Germinal center (tissue), 1 donor: ENCODE data around the gene LRRC26.
A peak's percentile ranks its signal among the peaks of the same experiment; 100 is the strongest.

ENCODE experiments used
- DNase-seq: peaks from one replicate; pipeline ENCODE4 v3.0.0; 2012; ENCODE audit warnings: mixed read lengths, low spot score

LRRC26 gene

DNA sequence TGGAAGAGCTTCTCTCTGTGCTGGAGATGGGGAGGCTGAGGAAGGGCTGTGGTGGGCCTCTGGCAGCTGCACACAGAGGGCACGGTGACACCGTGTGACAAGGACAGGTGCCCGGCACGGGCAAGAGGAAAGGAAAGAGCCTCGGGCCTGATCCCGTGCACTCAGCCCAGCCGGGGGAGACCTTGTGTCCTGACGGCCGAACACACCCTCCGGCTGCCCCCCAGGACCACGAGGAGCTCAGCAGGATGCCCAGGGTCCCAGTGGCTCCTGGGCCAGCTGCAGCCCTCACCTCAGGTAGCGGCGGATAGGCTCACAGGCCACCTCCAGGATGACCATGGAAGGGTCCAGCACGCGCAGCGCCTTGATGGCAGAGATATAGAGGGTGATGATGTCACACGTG lies 13.0 kb upstream of the LRRC26 start:
- no peak for DNase-seq

DNA sequence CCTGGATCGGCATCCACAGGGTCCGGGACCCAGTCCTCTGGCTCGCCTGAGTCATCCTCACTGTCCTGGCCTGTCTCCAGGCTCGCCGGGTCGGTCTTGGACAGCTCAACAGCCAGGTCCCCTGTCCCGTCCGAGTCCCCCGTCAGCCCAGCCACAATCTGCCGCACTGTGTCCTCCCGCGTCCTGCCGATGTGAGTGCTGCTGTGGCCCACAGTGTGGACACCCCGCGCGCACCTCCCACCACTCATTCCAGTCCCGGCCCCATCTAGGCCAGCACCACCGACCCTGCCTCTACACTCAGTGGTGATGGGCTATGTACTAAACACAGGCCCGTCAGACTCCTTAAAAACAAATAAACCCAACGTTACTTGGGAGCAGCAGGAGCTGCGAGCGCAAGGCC lies 11.8 kb upstream of the LRRC26 start:
- DNase-seq, result no peak

DNA sequence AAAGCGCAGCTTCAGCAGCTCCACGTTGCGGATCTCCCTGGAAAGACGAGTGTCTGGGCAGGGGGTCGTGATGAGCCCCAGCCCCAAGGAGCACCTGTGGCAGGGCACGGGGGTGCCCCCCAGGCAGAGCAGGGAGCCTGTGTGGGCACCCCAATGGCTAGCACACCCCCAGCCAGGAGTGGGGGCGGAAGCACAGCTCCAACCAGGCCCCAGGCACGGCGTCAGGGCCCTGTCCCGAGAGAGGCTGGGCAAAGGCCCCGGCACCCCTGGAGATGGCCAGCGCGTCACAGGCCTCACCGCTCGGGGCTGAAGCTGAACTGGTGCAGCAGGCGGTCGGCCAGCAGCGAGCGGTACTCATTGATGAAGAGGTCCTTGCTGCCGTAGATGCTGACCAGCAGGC lies 10.6 kb upstream of the LRRC26 start:
- no peak for DNase-seq

DNA sequence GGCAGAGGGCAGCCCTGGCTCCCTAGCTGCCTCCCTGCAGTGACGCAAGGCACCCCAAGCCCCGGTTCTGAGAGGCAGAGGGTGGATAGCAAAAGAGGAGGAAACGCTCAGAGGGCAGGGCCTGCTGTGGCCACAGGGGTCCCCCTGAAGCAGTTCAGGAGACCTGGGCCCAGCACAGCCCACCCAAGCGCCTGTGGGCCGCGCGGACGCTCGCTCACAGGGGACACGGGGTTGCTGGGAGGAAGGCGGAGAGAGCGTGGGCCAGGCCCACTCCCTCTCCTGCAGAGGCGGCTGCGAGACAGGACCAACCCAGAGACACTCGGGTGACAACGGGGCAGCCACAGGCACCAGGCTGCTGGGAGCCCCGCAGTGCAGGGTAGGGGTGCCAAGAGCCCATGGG lies 9.9 kb upstream of the LRRC26 start:
- DNase-seq, result no peak

DNA sequence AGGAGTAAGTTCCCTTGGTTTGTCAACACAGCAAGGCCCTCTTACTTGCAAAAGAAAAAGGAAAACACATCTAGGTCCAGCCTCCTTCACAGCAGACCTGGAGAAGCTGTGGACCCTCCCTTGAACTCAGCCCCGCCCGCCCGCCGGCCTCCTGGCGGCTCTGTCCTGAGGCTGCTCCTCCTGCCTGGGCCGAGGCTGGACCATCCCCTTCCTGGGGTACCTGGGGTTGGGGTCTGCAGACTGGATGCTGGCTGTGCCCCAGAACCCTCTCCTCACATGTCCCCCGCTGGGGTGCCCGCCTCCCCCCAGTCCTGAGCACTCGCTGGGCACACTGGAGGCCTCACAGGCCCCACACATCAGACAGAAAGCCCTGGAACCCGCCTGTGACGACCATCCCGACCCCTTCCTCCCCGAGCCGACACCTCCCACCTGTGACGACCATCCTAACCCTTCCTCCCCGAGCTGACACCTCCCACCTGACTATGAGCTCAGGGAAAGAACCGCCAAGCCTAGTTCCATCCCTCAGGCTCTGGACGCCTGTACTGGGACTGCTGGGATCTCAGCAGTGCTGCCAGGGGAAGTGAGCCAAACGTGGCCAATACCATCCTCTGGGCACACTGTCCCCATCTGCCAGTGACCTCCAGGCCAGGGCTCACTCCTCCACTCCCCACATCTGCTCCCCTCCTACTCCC lies 9.2 kb upstream of the LRRC26 start:
- DNase-seq, result no peak

DNA sequence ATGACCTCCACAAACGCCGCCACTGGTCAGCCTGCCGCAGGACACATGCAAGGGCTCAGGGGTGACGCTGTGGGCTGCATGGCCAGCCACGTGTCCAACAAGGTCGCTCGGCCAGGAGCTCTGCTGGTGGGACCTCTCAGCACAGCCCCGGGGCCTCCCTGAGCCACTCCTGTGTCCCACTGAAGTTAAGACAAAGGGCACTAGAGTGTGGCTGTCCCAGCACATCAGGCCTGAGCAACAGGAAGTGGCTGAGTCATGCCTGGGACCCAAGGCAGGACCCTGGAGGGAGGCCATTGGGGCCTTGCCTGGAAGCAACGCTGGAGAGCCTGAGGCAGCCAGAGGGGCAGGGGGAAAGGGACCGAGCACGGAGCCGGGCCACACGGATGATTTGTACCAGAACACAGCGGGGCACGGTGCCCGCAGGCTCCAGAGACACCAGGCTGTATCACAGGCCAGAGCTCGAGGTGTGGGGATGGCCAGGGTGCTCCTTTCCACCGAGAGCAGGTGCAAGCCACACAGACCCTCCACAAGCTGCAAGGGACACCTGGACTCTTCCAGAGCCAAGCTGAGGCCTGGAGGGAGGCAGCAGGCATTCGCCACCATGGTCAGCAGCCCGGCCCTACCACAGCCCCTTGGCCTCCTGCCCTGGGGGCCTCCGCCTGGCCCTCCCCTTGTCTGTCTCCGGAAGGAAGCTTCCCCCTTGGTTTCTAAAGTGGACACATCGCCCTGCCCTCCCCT lies 8.5 kb upstream of the LRRC26 start:
- no peak for DNase-seq

DNA sequence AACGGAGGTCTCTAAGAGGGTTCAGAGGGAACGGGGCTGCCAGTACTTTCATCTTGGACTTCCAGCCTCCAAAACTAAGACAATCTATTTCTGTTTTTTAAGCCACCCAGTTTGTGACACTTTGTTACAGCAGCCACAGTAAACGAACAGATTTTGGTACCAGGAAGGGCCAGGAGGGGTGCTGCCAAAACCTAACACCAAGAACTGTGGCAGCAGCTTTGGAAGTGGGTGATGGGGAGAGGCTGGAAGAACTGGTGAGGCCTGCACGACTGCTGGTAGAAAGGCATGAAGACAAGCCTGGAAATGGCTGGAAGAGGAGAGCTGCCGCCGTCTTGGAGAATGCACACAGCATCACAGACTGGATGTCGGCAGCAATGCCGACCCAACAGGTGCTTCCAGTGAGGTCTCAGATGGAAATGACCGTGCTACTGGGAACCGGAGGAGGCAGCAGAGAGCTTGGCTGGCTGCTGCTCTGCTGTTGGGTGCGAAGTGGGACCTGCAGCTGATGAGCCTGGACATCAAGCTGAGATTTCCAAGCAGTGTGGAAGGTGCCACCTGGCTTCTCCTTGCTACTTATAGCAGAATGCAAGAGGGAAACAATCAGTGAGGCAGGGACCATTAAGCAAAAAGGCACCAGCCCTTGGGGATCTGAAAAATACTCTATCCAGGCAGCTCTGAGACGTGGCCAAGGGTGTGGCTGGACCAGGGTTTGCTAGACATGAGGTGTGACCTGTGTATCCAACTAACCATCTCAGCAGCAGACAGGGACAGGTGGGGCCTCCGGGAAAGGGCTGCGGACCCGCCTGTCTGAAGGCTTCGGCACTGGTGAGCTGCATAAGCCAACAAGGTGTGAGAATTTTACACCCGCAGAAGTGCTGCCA lies 6.7 kb upstream of the LRRC26 start:
- DNase-seq, result peak; percentile 56

DNA sequence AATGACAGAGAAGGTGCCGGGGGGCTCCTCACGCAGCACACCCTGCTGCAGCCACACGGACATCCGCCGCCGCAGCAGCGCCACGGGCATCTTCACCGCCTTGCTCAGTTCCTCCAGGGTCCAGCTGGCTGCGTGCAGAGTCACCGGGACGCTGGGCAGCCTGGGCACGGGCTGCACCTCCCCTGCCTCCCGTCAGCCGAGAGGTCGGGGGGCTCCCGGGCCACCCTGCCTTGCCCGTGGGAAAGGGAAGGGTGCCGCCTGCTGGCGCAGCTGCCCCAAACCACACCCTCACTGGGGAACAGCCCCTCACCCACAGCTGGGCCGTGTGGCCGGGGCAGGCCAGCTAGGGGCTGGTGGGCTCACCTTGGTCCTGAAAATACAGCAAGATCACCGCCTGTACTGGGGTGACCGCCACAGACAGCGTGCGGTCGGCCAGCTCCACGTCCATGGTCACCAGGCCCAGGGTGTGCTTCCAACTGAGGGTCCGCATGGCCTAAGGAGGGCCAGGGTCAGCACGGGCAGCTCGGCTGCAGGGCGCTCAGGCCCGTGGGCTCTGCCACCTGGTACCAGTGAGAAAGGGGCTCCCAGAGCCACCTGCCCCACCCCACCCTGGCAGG lies 5.6 kb upstream of the LRRC26 start:
- no peak for DNase-seq

DNA sequence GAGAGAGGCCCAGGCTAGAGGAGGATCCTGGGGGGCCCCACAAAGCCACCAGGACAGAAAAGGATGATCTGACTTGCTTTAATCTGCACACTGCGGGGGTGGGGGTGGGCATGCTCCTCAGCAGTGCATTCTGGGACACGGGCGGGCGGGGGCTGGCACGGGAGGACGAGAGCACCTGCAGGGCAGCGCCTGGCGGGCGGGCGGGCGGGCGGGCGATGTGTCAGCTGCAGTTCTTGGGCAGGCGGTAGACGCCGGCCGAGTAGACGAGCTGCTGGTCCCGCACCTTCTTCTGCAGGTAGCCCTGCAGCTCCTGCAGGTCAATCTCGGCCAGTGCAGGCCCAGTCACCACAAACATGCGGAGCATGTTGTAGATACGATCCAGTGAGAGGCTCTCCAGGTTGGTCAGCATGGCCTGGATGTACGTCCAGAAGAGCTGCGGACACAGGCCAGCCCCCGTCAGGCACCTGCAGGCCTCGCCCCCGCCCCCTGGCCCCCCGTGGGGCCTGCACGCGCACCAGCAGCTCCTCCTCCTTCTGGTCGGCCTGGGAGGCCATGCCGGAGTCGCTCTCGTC lies 5.0 kb upstream of the LRRC26 start:
- DNase-seq, result no peak

DNA sequence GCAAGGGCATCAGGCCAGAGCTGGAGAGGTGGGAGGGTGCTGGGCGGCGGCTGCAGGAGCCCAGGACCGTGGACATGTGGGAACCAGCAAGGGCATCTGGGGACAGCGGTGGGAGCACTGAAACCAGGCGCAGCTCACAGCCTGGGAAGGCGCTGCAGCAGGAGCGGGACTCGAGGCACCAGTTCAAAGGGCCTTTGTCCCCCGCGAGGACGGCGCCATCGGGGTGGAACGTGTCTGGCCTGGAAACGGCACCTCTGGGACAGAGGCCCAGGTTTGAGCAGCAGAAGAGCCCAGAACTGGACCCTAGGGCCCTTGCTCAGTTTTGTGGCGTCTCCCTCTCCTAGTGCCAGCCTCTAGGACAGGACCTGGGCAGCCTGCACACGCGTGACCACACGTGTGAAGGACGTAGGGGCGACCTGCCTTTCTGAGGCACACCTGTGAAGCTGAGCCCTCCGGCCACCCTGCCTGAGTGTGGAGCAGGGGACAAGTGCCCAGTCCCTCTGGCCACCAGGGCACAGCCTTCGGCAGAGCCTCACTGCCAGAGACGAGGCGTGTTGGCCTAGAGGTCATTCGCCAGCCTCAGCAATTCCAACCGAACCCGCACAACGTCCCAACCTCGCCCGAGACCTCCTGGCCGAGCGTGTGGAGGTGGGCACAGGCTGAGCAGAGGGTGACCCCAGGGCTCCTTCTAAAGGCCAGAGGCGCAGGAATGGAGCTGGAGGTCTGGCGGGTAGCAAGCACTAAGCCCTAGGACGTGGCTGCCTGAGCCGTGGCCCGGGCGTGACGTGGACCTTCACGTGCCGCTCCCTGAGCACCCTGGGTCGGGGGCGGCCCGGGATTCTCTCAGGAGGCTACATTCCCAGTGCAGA lies 4.2 kb upstream of the LRRC26 start:
- DNase-seq, result no peak

DNA sequence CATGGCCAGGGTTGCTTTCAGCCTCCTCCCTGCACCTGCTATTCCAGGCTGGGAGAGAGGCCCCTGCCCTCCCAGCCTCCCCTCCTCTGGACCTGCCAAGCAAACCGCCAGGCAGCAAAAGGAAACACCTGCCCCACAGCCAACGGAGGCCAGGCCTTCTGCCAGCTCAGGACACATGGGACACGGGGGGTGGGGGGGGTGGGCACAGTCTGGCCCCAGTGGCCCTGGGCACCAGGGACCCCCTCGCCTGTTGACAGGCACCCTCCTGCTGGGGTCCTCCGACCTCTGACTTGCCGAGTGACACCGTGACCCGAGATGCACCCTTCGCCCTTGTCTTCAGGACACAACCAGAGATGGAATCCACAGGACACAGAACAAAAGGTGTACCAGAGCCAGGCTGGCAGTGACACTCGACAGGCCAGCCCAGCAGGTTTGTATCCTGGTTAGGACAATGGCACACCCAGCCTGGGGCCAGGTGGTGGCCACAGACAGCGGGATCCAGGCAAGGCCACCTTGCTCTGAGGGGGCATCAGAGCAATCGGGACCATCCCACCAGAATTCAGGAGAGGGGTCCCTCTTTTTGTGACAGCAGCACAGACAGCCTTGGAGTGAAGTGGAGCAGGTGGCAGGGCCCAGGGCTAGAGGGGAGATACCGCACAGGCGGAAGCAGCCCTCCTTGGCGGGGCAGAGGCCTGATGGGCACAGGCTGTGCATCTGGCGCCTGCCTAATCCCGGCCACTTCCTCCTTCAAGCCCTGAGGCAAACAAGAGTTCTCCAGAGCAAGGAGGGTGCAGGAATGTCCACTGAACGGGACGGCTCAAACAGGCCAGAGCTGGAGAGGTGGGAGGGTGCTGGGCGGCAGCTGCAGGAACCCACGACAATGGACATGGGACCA lies 3.3 kb upstream of the LRRC26 start:
- DNase-seq, result no peak

DNA sequence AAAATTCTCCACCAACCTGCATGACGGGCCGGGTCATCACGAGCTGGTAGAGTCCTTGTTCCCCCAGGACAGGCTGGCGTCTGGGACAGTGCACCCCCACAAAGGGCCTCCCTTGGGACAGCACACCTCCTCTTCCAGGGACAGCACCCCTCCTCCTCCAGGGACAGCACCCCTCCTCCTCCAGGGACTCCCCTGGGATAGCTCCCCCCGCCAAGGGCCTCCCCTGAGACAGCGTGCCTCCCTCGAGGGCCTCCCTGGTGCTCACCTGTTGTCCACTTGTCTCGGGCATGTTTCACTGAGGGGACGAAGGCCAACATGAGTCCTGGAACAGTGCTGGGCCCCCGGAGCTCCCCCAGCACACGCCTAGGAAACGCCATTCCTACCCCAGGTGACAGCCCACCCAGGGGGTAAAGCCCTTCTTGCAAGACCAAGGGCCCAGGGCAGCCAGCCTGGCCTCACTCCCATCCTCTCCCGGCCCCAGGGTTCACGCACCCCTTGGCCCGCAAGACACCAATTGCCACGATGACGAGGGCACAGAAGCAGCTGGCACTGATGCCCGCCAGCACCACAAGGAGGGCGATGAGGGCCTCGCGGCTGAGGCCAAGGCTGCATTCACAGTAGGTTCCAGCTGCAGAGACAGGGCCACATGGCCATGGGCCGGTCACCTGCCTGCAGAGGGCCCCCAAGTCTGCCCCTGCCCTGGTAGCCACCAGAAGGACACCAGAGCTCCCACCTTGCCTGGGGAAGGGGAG lies 1.5 kb upstream of the LRRC26 start:
- no peak for DNase-seq

DNA sequence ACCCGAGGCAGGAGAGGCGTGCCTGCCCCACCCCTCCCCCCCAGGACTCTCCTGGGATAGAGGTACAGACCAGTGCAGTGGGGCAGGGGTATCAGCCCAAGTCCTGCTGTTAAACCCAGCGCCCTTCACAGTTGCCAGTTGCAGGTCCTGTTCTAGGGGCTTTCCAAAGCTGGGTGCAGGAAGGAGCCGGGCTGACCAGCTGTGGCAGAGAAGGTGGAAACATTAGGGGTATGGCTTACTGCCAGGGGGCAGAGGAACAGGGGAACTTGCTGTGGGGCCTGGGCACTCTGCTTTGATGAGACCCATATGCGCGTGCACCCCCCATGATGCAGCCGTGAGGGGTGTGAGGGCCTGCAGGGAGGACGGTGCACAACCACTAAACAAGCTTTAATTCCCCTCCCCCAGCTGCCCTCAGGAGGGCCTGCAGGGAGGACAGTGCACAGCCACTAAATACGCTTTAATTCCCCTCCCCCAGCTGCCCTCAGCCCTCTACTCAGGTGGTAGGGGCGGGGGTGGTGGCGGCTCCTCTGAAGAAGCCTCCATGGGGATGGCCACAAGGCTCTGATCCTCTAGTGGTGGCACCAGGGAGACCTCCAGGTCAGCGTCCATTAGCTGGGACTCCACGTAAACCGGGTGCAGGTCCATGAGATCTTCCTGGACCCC lies 766 bp upstream of the LRRC26 start:
- no peak for DNase-seq

DNA sequence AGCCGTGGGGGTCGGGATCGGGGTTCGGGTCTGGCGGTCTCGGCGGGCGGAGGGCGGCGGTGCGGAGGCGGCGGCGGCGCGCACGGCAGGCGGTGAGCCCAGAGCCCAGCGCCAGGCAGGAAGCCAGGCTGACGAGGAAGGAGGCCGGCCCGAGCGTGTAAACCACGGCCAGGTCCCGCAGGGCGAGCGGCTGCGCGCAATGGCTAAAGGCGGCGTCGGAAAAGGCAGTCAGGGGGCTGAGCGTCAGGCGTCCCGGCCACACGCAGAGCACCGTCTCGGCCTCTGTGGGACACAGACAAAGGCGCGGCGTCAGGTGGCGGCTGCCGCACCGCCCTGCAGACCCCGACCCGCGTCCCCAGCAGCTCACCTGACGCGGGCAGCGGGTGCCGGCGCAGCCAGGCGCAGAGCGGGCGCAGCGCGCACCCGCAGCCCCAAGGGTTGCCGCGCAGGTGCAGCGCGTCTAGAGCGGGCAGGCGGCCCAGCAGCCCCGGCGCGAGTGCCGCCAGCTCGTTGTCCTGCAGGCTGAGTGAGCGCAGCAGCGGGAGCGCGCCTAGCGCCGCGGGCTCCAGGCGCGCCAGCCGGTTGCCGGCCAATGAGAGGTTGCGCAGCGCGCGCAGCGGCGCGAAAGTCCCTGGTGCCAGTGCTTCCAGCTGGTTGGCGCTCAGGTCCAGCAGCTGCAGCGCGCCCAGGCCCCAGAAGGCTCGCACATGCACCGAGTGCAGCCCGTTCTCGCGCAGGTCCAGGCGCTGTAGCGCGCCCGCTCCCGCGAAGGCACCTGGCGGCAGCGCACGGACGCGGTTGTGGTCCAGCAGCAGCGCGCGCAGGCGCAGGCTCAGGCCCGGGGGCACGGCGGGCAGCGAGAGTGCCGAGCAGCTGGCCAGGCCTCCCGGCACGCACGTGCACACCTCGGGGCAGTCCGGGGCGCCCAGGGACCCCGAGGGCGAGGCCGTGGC lies 671 bp downstream of the LRRC26 start:
- DNase-seq, result peak; percentile 48

DNA sequence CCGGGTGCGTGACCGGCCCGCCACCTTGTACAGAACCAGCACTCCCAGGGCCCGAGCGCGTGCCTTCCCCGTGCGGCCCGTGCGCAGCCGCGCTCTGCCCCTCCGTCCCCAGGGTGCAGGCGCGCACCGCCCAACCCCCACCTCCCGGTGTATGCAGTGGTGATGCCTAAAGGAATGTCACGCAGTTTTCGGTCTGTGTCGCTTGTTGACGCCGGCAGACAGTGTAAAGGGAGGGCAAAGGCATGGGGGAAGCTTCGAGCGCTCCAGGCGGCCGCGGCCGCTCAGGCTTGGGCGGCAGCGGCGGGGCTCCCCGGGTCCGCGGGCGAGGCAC lies 1.3 kb downstream of the LRRC26 start:
- DNase-seq, result no peak

DNA sequence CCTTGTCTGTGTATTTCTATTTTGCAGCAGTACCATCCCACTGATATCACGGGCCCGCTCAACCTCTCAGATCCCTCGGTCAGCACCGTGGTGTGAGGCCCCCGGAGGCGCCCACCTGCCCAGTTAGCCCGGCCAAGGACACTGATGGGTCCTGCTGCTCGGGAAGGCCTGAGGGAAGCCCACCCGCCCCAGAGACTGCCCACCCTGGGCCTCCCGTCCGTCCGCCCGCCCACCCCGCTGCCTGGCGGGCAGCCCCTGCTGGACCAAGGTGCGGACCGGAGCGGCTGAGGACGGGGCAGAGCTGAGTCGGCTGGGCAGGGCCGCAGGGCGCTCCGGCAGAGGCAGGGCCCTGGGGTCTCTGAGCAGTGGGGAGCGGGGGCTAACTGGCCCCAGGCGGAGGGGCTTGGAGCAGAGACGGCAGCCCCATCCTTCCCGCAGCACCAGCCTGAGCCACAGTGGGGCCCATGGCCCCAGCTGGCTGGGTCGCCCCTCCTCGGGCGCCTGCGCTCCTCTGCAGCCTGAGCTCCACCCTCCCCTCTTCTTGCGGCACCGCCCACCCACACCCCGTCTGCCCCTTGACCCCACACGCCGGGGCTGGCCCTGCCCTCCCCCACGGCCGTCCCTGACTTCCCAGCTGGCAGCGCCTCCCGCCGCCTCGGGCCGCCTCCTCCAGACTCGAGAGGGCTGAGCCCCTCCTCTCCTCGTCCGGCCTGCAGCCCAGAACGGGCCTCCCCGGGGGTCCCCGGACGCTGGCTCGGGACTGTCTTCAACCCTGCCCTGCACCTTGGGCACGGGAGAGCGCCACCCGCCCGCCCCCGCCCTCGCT lies 1.9 kb downstream of the LRRC26 start:
- no peak for DNase-seq

DNA sequence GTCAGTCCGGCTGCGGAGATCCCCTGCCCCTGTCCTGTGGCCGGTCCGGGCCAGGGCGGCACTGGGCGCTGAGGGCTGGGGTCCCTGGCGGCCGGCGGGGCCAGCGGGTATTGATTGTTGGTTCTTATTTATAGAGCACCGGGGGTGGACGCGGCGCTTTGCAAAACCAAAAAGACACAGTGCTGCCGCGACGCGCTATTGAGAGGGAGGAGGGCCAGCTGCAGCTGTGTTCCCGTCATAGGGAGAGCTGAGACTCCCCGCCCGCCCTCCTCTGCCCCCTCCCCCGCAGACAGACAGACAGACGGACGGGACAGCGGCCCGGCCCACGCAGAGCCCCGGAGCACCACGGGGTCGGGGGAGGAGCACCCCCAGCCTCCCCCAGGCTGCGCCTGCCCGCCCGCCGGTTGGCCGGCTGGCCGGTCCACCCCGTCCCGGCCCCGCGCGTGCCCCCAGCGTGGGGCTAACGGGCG lies 2.5 kb downstream of the LRRC26 start:
- DNase-seq, result no peak
